HEK293 (cell line): ENCODE measurements around the gene PASK.

Source experiments
- GLI4 ChIP-seq: fragments of 450-650 bp; formaldehyde crosslinking; IDR thresholded peaks from 2 replicates; pipeline ENCODE4 v1.5.1; 2016; ENCODE audit warnings: missing biosample characterization, missing genetic modification characterization
- IKZF3 ChIP-seq: fragments of 450-650 bp; IDR thresholded peaks from 2 replicates; pipeline ENCODE4 v1.5.0; 2018; ENCODE audit warnings: missing biosample characterization, mild to moderate bottlenecking, missing genetic modification characterization, moderate library complexity
- TCF7L2 ChIP-seq: IDR thresholded peaks from 2 replicates; pipeline ENCODE4 v1.6.1; 2011; ENCODE audit warnings: low read depth, mild to moderate bottlenecking, inconsistent platforms, low read length, moderate library complexity, borderline replicate concordance
- ZBTB1 ChIP-seq: fragments of 450-650 bp; formaldehyde crosslinking; IDR thresholded peaks from 2 replicates; pipeline ENCODE4 v1.5.1; 2016; ENCODE audit warnings: missing biosample characterization, missing genetic modification characterization
- ZBTB20 ChIP-seq: fragments of 450-650 bp; formaldehyde crosslinking; IDR thresholded peaks from 2 replicates; pipeline ENCODE4 v1.5.1; 2016; ENCODE audit warnings: missing biosample characterization, missing genetic modification characterization
- ZBTB21 ChIP-seq: fragments of 450-650 bp; formaldehyde crosslinking; IDR thresholded peaks from 2 replicates; pipeline ENCODE4 v1.5.1; 2017; ENCODE audit warnings: missing biosample characterization, missing genetic modification characterization
- ZNF157 ChIP-seq: fragments of 450-650 bp; formaldehyde crosslinking; IDR thresholded peaks from 2 replicates; pipeline ENCODE4 v1.5.1; 2016; ENCODE audit warnings: missing biosample characterization, missing genetic modification characterization
- ZNF19 ChIP-seq: fragments of 450-650 bp; formaldehyde crosslinking; IDR thresholded peaks from 2 replicates; pipeline ENCODE4; 2016; ENCODE audit warnings: missing biosample characterization, missing genetic modification characterization, low read depth
- ZNF24 ChIP-seq: fragments of 450-650 bp; formaldehyde crosslinking; IDR thresholded peaks from 2 replicates; pipeline ENCODE4 v1.5.1; 2016; ENCODE audit warnings: missing biosample characterization, missing genetic modification characterization
- ZNF324 ChIP-seq: fragments of 450-650 bp; formaldehyde crosslinking; IDR thresholded peaks from 2 replicates; pipeline ENCODE4 v1.5.1; 2016; ENCODE audit warnings: missing biosample characterization, missing genetic modification characterization
- ZNF791 ChIP-seq: fragments of 450-650 bp; formaldehyde crosslinking; IDR thresholded peaks from 2 replicates; pipeline ENCODE4 v1.5.1; 2016; ENCODE audit warnings: missing biosample characterization, missing genetic modification characterization
- TF ChIP-seq, protein P1 (sequence below): fragments of 450-650 bp; formaldehyde crosslinking; IDR thresholded peaks from 2 replicates; pipeline ENCODE4 v1.5.1; 2016; ENCODE audit warnings: missing biosample characterization, missing genetic modification characterization
- TF ChIP-seq, protein P2 (sequence below): fragments of 450-650 bp; formaldehyde crosslinking; IDR thresholded peaks from 2 replicates; pipeline ENCODE4 v1.5.1; 2016; ENCODE audit warnings: missing biosample characterization, missing genetic modification characterization, low read depth
- TF ChIP-seq, protein P3 (sequence below): sonication (generic); formaldehyde crosslinking; IDR thresholded peaks from 2 replicates; pipeline ENCODE4 v1.8.1; 2022; ENCODE audit warnings: mild to moderate bottlenecking, moderate library complexity, missing genetic modification reagents

DNA sequence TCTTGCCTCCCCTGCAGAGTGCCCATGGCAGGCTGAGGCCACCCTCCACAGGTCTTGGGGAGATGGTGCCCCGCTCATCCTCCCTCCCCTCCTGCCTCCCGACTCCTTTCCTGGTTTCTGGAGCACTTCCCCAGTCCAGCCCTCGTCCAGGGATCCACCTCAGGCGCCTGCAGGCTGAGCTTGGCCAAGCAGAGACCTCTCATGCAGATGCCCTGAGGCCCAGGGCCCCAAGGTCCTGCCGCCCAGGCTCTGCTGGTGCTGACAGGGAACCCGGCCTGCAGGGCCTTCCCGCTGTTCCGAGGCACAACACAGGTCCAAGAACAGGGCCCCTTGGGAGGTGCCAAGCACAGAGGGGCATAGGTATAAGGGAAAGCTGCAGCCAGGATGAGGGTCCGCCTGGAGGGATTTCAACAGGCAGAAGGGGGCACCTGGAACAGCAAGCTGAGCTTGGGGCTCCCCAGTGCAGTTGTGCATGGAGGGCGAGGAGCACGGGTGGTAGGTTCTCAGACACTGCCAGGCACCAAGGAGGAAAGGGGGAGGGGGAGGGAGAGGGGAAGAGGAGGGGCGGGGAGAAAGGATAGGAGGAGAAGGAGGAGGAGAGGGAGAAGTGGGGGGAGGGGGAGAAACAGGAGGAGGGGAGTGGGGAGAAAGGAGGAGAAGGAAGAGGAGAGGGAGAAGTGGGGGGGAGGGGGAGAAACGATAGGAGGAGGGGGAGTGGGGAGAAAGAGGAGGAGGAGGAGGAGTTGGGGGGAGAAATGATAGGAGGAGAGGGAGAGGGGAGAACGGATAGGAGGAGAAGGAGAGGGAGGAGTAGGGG, 38.0 kb upstream of the PASK start:
- TF ChIP-seq ZBTB20 (tag by site-specific recombination), result no peak
- TF ChIP-seq, protein P1, sequence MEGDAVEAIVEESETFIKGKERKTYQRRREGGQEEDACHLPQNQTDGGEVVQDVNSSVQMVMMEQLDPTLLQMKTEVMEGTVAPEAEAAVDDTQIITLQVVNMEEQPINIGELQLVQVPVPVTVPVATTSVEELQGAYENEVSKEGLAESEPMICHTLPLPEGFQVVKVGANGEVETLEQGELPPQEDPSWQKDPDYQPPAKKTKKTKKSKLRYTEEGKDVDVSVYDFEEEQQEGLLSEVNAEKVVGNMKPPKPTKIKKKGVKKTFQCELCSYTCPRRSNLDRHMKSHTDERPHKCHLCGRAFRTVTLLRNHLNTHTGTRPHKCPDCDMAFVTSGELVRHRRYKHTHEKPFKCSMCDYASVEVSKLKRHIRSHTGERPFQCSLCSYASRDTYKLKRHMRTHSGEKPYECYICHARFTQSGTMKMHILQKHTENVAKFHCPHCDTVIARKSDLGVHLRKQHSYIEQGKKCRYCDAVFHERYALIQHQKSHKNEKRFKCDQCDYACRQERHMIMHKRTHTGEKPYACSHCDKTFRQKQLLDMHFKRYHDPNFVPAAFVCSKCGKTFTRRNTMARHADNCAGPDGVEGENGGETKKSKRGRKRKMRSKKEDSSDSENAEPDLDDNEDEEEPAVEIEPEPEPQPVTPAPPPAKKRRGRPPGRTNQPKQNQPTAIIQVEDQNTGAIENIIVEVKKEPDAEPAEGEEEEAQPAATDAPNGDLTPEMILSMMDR (tag by site-specific recombination), result no peak
- TF ChIP-seq TCF7L2, result no peak
- TF ChIP-seq IKZF3 (tag by site-specific recombination), result no peak
- no peak for TF ChIP-seq ZNF791 (tag by site-specific recombination)
- no peak for TF ChIP-seq ZNF324 (tag by site-specific recombination)
- TF ChIP-seq, protein P2, sequence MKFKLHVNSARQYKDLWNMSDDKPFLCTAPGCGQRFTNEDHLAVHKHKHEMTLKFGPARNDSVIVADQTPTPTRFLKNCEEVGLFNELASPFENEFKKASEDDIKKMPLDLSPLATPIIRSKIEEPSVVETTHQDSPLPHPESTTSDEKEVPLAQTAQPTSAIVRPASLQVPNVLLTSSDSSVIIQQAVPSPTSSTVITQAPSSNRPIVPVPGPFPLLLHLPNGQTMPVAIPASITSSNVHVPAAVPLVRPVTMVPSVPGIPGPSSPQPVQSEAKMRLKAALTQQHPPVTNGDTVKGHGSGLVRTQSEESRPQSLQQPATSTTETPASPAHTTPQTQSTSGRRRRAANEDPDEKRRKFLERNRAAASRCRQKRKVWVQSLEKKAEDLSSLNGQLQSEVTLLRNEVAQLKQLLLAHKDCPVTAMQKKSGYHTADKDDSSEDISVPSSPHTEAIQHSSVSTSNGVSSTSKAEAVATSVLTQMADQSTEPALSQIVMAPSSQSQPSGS, result no peak
- TF ChIP-seq ZNF24 (tag by site-specific recombination), result no peak
- no peak for TF ChIP-seq ZNF19 (tag by site-specific recombination)
- TF ChIP-seq ZNF157 (tag by site-specific recombination), result no peak
- TF ChIP-seq GLI4 (tag by site-specific recombination), result no peak
- no peak for TF ChIP-seq ZBTB21
- TF ChIP-seq, protein P3, sequence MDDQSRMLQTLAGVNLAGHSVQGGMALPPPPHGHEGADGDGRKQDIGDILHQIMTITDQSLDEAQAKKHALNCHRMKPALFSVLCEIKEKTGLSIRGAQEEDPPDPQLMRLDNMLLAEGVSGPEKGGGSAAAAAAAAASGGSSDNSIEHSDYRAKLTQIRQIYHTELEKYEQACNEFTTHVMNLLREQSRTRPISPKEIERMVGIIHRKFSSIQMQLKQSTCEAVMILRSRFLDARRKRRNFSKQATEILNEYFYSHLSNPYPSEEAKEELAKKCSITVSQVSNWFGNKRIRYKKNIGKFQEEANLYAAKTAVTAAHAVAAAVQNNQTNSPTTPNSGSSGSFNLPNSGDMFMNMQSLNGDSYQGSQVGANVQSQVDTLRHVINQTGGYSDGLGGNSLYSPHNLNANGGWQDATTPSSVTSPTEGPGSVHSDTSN (CRISPR knock-in tag), result no peak
- no peak for TF ChIP-seq ZBTB1 (tag by site-specific recombination)
